H1 (cell line): Measurements from ENCODE around the gene STK11. TPM values are rescaled to one million over a fixed set of nuclear protein-coding genes. Genes with fewer than 3 reads are reported as not detected.

Experiments
- CBX8 ChIP-seq: fragments of 300-800, 300-1000 bp; sonication (generic); IDR thresholded peaks from 2 replicates; pipeline ENCODE4 v1.7.1; 2016; ENCODE audit warnings: low read depth, low read length, borderline replicate concordance
- polyA plus RNA-seq, 7 experiments: library from polyadenylated mRNA; depleted of rRNA in 3 of 7; stranded (reverse) in 5 of 7; unstranded in 2 of 7; fragments of >200 nt in 5 of 7; fragments of 200-250 nt in 2 of 7; gene quantifications; 1 replicate in 5 of 7; 2 replicates in 1 of 7; 4 replicates in 1 of 7; pipeline versions ENCODE4 v1.2.1 to v1.2.3, GENCODE V29; 2011 to 2013; ENCODE audit warnings: missing spikeins in 2 of 7, mixed read lengths in 2 of 7
- total RNA-seq: library from RNA; stranded (reverse); fragmentation: NEBNext Ultra II Directional; extraction: Animal tissue kit (Norgen Biotek cat#: 25700); gene quantifications from 2 replicates; pipeline ENCODE4 v1.2.1, GENCODE V29; 2021

STK11 gene
- total and polyA plus RNA-seq, 2 of the 8 experiments (the other 6 are each of a cell fraction or from before 2014, with no cell fraction given) = 45.3 to 70.7 TPM

DNA sequence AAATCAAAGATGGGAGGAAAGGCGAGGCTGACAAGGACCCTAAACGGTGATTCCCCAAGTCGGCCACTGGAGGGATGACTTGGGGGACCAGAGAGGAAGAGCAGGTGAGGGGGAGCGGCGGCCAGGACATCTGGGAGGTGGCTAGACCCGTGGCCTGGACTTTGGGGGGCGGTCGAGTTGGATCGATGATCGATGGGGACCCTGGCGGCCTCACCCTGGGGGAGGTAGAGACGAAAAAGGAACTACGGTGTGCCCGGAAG, 55.9 kb downstream of the STK11 start (continued):
- no peak for TF ChIP-seq CBX8
